ENCODE measurements around the gene CASK. TPM values are rescaled to one million over a fixed set of nuclear protein-coding genes. Genes with fewer than 3 reads are reported as not detected.

Gene CASK
- total and polyA plus RNA-seq, 2 donors (not counting 1 experiment from before 2014, with no cell fraction given) = 27.4 to 78.3 TPM

DNA sequence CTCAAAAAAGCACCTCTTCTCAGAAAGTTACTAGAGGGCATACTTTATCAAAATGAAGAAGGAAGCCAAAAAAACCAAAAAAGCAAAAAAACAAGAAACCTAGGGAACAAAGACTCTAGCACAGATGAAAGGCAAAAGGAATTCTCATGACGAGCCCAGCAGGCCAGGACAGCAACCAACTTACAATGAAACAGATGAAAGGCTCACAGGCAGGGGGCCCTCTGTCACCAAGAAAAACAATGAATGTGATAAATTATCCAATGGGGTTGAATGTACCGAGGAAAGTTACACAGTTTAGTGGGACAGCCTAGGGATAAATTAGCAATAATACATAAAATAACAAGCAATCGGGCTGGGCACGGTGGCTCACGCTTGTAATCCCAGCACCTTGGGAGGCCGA lies 120.4 kb downstream of the CASK start:
- H4K20me1 ChIP-seq (ENCODE audit: control insufficient read depth, extremely low read depth, insufficient read depth, low read length) = no peaks in the 10 kb centered on the region
- no peak for TF ChIP-seq EZH2 (IDR thresholded peaks at IDR 0.05; ENCODE audit: low read length, missing control alignments)
- TF ChIP-seq, protein P1, sequence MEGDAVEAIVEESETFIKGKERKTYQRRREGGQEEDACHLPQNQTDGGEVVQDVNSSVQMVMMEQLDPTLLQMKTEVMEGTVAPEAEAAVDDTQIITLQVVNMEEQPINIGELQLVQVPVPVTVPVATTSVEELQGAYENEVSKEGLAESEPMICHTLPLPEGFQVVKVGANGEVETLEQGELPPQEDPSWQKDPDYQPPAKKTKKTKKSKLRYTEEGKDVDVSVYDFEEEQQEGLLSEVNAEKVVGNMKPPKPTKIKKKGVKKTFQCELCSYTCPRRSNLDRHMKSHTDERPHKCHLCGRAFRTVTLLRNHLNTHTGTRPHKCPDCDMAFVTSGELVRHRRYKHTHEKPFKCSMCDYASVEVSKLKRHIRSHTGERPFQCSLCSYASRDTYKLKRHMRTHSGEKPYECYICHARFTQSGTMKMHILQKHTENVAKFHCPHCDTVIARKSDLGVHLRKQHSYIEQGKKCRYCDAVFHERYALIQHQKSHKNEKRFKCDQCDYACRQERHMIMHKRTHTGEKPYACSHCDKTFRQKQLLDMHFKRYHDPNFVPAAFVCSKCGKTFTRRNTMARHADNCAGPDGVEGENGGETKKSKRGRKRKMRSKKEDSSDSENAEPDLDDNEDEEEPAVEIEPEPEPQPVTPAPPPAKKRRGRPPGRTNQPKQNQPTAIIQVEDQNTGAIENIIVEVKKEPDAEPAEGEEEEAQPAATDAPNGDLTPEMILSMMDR (conservative IDR thresholded peaks at IDR 0.05 in 1 of 2, IDR thresholded peaks at IDR 0.05 in 1 of 2; ENCODE audit: low read depth in 1 of 2, low read length in 2 of 2) = peak in 1 of 2 donors; percentile 2
- no peak overlapping the region for H2AFZ ChIP-seq (ENCODE audit: low read length)
- H3K79me2 ChIP-seq (ENCODE audit: control insufficient read depth, insufficient read depth, low read length) = no peaks in the 10 kb centered on the region
- no peaks in the 10 kb centered on the region for H3K9me3 ChIP-seq (ENCODE audit: control insufficient read depth, insufficient read depth, low read depth, low read length)
- no peaks in the 10 kb centered on the region for H3K36me3 ChIP-seq (ENCODE audit: control insufficient read depth, insufficient read depth, low read length)
- DNase-seq (ENCODE audit: low read depth in 2 of 2) = no peak
- H3K4me3 ChIP-seq (replicated peaks in 1 of 4; ENCODE audit: control extremely low read depth in 1 of 4, insufficient read depth in 1 of 4, low read depth in 3 of 4, low read length in 4 of 4) = no peak overlapping the region
- no peak overlapping the region for H3K9ac ChIP-seq (ENCODE audit: insufficient read depth, low read length)
- no peaks in the 10 kb centered on the region for H3K4me1 ChIP-seq (ENCODE audit: control insufficient read depth, extremely low read depth, insufficient read depth, low read length)
- H3K4me2 ChIP-seq (ENCODE audit: extremely low read depth, insufficient read depth, low read length) = no peak overlapping the region
- H3K27me3 ChIP-seq (ENCODE audit: control insufficient read depth, insufficient read depth, low read length) = no peaks in the 10 kb centered on the region
- H3K27ac ChIP-seq (ENCODE audit: insufficient read depth, low read length) = no peak overlapping the region

DNA sequence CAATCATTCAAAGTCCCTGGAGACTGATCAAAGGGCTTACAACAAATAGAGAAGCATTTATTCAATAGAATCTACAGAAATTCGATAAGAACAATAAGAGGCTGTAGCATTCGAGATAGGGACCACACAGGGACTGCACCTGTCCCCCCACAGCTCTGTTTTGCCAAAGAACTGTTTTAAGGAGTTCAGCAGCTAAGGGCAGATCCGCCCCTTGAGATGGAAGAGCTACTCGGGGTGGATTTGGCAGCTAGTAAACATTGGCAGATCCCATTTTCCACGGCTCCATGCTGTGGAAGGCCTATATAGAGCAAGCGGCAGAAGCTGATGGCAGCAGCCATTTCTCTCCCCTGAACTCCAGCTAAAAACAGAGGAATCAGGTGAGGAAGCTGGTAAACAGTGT lies 123.7 kb downstream of the CASK start:
- H4K20me1 ChIP-seq (ENCODE audit: control insufficient read depth, extremely low read depth, insufficient read depth, low read length) = no peaks in the 10 kb centered on the region
- no peak overlapping the region for H3K4me2 ChIP-seq (ENCODE audit: extremely low read depth, insufficient read depth, low read length)
- DNase-seq (ENCODE audit: low read depth in 2 of 2) = no peak
- H2AFZ ChIP-seq (ENCODE audit: low read length) = no peak overlapping the region
- H3K4me3 ChIP-seq (replicated peaks in 1 of 4; ENCODE audit: control extremely low read depth in 1 of 4, insufficient read depth in 1 of 4, low read depth in 3 of 4, low read length in 4 of 4) = no peak overlapping the region
- TF ChIP-seq, protein P1 (conservative IDR thresholded peaks at IDR 0.05 in 1 of 2, IDR thresholded peaks at IDR 0.05 in 1 of 2; ENCODE audit: low read depth in 1 of 2, low read length in 2 of 2) = no peak
- no peak for TF ChIP-seq EZH2 (IDR thresholded peaks at IDR 0.05; ENCODE audit: low read length, missing control alignments)
- no peak overlapping the region for H3K27ac ChIP-seq (ENCODE audit: insufficient read depth, low read length)
- H3K9ac ChIP-seq (ENCODE audit: insufficient read depth, low read length) = no peak overlapping the region
- H3K27me3 ChIP-seq (ENCODE audit: control insufficient read depth, insufficient read depth, low read length) = no peaks in the 10 kb centered on the region
- H3K4me1 ChIP-seq (ENCODE audit: control insufficient read depth, extremely low read depth, insufficient read depth, low read length) = no peaks in the 10 kb centered on the region
- H3K9me3 ChIP-seq (ENCODE audit: control insufficient read depth, insufficient read depth, low read depth, low read length) = no peaks in the 10 kb centered on the region
- no peaks in the 10 kb centered on the region for H3K79me2 ChIP-seq (ENCODE audit: control insufficient read depth, insufficient read depth, low read length)
- H3K36me3 ChIP-seq (ENCODE audit: control insufficient read depth, insufficient read depth, low read length) = no peaks in the 10 kb centered on the region

DNA sequence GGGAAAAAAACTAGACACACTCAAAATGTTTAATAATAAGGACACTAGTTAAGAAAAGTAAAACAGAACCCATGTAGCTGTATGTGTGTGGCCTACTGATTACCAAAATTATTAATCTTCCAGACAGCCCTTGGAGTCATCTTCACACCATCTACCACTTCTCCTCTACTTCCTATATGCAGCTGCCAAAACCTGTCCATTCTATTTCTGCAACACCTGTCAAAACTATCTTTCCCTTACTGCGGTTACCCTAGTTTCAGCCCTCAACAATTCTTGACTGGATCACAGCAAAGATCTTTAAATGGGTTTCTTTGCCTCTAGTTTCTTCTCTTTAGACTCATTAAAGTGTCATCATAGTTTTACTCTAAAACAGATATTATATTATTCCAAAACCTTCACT lies 126.8 kb downstream of the CASK start:
- no peaks in the 10 kb centered on the region for H4K20me1 ChIP-seq (ENCODE audit: control insufficient read depth, extremely low read depth, insufficient read depth, low read length)
- no peak overlapping the region for H2AFZ ChIP-seq (ENCODE audit: low read length)
- DNase-seq (ENCODE audit: low read depth in 2 of 2) = no peak
- H3K36me3 ChIP-seq (ENCODE audit: control insufficient read depth, insufficient read depth, low read length) = no peaks in the 10 kb centered on the region
- H3K27ac ChIP-seq (ENCODE audit: insufficient read depth, low read length) = no peak overlapping the region
- no peaks in the 10 kb centered on the region for H3K27me3 ChIP-seq (ENCODE audit: control insufficient read depth, insufficient read depth, low read length)
- H3K79me2 ChIP-seq (ENCODE audit: control insufficient read depth, insufficient read depth, low read length) = no peaks in the 10 kb centered on the region
- no peak overlapping the region for H3K9ac ChIP-seq (ENCODE audit: insufficient read depth, low read length)
- no peak overlapping the region for H3K4me2 ChIP-seq (ENCODE audit: extremely low read depth, insufficient read depth, low read length)
- no peaks in the 10 kb centered on the region for H3K9me3 ChIP-seq (ENCODE audit: control insufficient read depth, insufficient read depth, low read depth, low read length)
- no peaks in the 10 kb centered on the region for H3K4me1 ChIP-seq (ENCODE audit: control insufficient read depth, extremely low read depth, insufficient read depth, low read length)
- TF ChIP-seq, protein P1 (conservative IDR thresholded peaks at IDR 0.05 in 1 of 2, IDR thresholded peaks at IDR 0.05 in 1 of 2; ENCODE audit: low read depth in 1 of 2, low read length in 2 of 2) = no peak
- TF ChIP-seq EZH2 (IDR thresholded peaks at IDR 0.05; ENCODE audit: low read length, missing control alignments) = no peak
- no peak overlapping the region for H3K4me3 ChIP-seq (replicated peaks in 1 of 4; ENCODE audit: control extremely low read depth in 1 of 4, insufficient read depth in 1 of 4, low read depth in 3 of 4, low read length in 4 of 4)

All from fibroblast of lung (primary cell).